Measurements from ENCODE around the gene CHP2. TPM values are rescaled to one million over a fixed set of nuclear protein-coding genes. Genes with fewer than 3 reads are reported as not detected.
A peak's percentile ranks its signal among the peaks of the same experiment; 100 is the strongest.

The CHP2 gene
- polyA plus RNA-seq, 1 donor (not counting 4 experiments of a cell fraction or from before 2014, with no cell fraction given): 0.20 TPM

GRCh38 chr16:23768581-23768980, 13.8 kb downstream of the CHP2 start:
- TF ChIP-seq CTCF (optimal IDR thresholded peaks at IDR 0.05 in 1 of 3, IDR thresholded peaks at IDR 0.05 in 1 of 3, conservative IDR thresholded peaks at IDR 0.05 in 1 of 3; ENCODE audit: extremely low read depth in 1 of 3, insufficient read depth in 2 of 3, low read length in 3 of 3) (no peak), EZH2 (IDR thresholded peaks at IDR 0.05; ENCODE audit: low read length) (no peak)
- dilution Hi-C loops (cut with MboI; ENCODE audit: extremely low pct_ligation_motif_present, low sequenced_read_pairs): no loop called here
- peaks cover 31% of the 10 kb centered on the region for H3K4me1 ChIP-seq (ENCODE audit: control insufficient read depth, extremely low read depth, insufficient read depth, low read length)
- peak overlapping the region; percentile 38 for H2AFZ ChIP-seq (ENCODE audit: control insufficient read depth, low read length)
- no peaks in the 10 kb centered on the region for H4K20me1 ChIP-seq (ENCODE audit: control insufficient read depth, extremely low read depth, insufficient read depth, low read length)
- no peak for DNase-seq (ENCODE audit: low read depth, low spot score)
- H3K79me2 ChIP-seq (ENCODE audit: control insufficient read depth, insufficient read depth, low read length): no peaks in the 10 kb centered on the region
- FAIRE-seq: peak; percentile 23
- peak overlapping the region; percentile 52 for H3K4me2 ChIP-seq (ENCODE audit: control insufficient read depth, extremely low read depth, insufficient read depth, low read depth, low read length)
- no peaks in the 10 kb centered on the region for H3K36me3 ChIP-seq (ENCODE audit: control insufficient read depth in 2 of 2, extremely low read depth in 1 of 2, insufficient read depth in 2 of 2, low read length in 2 of 2)
- H3K4me3 ChIP-seq (ENCODE audit: control insufficient read depth in 2 of 3, extremely low read depth in 1 of 3, insufficient read depth in 2 of 3, low read depth in 1 of 3, low read length in 3 of 3): no peak overlapping the region
- H3K9me1 ChIP-seq (ENCODE audit: control insufficient read depth, extremely low read depth, insufficient read depth, low read length): no peaks in the 10 kb centered on the region
- H3K9ac ChIP-seq (ENCODE audit: control insufficient read depth, extremely low read depth, insufficient read depth, low read length): peak overlapping the region; percentile 46
- H3K27ac ChIP-seq (ENCODE audit: control insufficient read depth, insufficient read depth, low read length): peak overlapping the region; percentile 76
- H3K9me3 ChIP-seq (ENCODE audit: control insufficient read depth, low read depth, low read length): no peaks in the 10 kb centered on the region
- H3K27me3 ChIP-seq (ENCODE audit: control insufficient read depth, extremely low read depth, insufficient read depth, low read length): no peaks in the 10 kb centered on the region

- no peaks in the 10 kb centered on the region for H3K36me3 ChIP-seq (ENCODE audit: control insufficient read depth in 2 of 2, extremely low read depth in 1 of 2, insufficient read depth in 2 of 2, low read length in 2 of 2)
- FAIRE-seq: peak; percentile 92
- peaks cover 31% of the 10 kb centered on the region for H3K4me1 ChIP-seq (ENCODE audit: control insufficient read depth, extremely low read depth, insufficient read depth, low read length)
- no peak overlapping the region for H2AFZ ChIP-seq (ENCODE audit: control insufficient read depth, low read length)
- H3K79me2 ChIP-seq (ENCODE audit: control insufficient read depth, insufficient read depth, low read length): no peaks in the 10 kb centered on the region
- no peaks in the 10 kb centered on the region for H3K9me3 ChIP-seq (ENCODE audit: control insufficient read depth, low read depth, low read length)
- H3K4me2 ChIP-seq (ENCODE audit: control insufficient read depth, extremely low read depth, insufficient read depth, low read depth, low read length): peak overlapping the region; percentile 46
- peak overlapping the region in 2 of 3 experiments; percentile 11 to 17 for H3K4me3 ChIP-seq (ENCODE audit: control insufficient read depth in 2 of 3, extremely low read depth in 1 of 3, insufficient read depth in 2 of 3, low read depth in 1 of 3, low read length in 3 of 3)
- TF ChIP-seq EZH2 (IDR thresholded peaks at IDR 0.05; ENCODE audit: low read length): no peak
- TF ChIP-seq CTCF (optimal IDR thresholded peaks at IDR 0.05 in 1 of 3, IDR thresholded peaks at IDR 0.05 in 1 of 3, conservative IDR thresholded peaks at IDR 0.05 in 1 of 3; ENCODE audit: extremely low read depth in 1 of 3, insufficient read depth in 2 of 3, low read length in 3 of 3): no peak
- H3K27ac ChIP-seq (ENCODE audit: control insufficient read depth, insufficient read depth, low read length): peak overlapping the region; percentile 78
- no peaks in the 10 kb centered on the region for H4K20me1 ChIP-seq (ENCODE audit: control insufficient read depth, extremely low read depth, insufficient read depth, low read length)
- dilution Hi-C loops (cut with MboI; ENCODE audit: extremely low pct_ligation_motif_present, low sequenced_read_pairs): no loop called here
- no peaks in the 10 kb centered on the region for H3K9me1 ChIP-seq (ENCODE audit: control insufficient read depth, extremely low read depth, insufficient read depth, low read length)
- peak overlapping the region; percentile 60 for H3K9ac ChIP-seq (ENCODE audit: control insufficient read depth, extremely low read depth, insufficient read depth, low read length)
- DNase-seq (ENCODE audit: low read depth, low spot score): no peak
- H3K27me3 ChIP-seq (ENCODE audit: control insufficient read depth, extremely low read depth, insufficient read depth, low read length): no peaks in the 10 kb centered on the region
These were observed 16.2 kb downstream of the CHP2 start for GRCh38 chr16:23771027-23771426.
